GM19452 (cell line): ENCODE data around the gene GOLGA7B.

Experiments used
- ATAC-seq: cut with Tn5 transposase; IDR thresholded peaks from one replicate; pipeline ENCODE4 v1.9.1; 2021; ENCODE audit not compliant: unreplicated experiment

The GOLGA7B gene

DNA sequence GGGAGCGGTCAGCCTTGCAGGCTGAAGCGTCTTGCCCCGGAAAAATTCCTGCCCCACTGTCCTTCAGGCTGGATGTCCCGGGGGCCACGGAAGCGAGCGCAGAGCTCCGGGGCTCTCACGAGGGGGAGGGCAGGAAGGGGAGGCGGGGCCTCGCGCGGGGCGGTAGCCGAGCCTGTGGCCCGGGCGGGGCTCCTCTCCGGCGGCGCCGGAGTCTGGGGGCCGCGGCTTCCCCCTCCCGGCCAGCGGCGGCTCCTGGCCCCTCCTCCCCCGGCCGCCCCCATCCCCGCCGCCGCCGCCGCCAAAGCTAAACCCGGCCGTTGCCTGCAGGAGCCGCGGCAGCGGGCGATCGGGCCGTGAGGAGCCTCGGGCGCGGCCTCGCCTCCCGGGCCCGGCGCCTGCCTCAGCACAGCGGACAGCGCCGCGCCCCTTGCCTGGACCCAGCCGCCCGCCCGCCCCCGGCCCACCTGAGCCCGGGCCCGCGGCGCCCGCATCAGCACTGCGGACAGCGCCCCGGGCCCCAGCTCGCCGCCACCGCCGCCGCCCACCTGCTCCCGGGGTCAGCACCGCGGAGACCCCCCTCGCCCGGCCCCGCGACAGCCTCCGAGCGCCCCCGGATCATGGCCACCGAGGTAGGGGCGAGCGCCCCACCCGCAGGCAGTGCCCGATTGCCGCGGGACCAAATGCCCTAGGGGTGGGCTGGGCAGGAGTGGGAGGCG lies at the start of gene GOLGA7B:
GOLGA7B (plus strand) TSS at position 157 of the 716 bp plus-strand sequence; CDS start at position 618, 461 bp downstream.
- ATAC-seq: peak; percentile 72

DNA sequence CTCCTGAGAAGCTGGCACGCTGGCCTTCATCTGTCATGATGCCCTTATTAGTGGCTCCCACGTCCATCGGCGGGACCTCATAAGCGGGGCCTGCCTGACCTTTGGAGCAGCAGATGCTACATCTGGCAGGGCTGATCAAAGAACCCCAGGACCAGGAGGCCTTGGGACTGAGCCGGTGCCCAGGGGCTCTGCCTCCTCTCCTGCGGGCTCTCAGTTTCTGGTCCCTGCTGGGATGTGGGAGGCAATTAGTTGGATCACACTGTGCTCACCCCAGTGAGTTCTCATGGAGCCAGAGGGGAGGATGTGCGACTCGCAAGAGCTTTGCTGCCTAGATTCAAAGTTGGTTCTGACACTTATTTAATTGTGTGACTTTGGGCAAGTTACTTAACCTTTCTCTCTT lies 49.2 kb upstream of the GOLGA7B start:
- no peak for ATAC-seq

DNA sequence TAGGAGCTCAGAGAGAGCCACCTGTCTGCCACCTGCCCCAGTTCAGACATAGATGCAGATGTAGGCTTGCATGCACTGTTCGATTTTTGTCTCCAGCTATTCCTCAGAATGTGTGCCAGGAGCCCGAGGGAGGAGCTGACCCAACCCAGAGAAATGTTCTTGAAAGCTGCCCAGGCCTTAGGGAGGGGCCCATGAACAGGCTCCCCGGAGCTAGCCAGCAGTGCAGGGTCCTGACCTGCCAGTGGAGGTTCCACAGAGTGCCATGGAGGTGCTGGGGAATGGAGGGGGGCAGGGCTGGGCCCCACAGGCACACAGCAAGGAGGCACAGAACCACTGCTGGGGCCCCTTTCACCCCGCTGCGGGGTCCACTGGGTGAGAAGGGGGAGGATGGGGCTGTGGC lies 48.2 kb upstream of the GOLGA7B start:
- no peak for ATAC-seq

DNA sequence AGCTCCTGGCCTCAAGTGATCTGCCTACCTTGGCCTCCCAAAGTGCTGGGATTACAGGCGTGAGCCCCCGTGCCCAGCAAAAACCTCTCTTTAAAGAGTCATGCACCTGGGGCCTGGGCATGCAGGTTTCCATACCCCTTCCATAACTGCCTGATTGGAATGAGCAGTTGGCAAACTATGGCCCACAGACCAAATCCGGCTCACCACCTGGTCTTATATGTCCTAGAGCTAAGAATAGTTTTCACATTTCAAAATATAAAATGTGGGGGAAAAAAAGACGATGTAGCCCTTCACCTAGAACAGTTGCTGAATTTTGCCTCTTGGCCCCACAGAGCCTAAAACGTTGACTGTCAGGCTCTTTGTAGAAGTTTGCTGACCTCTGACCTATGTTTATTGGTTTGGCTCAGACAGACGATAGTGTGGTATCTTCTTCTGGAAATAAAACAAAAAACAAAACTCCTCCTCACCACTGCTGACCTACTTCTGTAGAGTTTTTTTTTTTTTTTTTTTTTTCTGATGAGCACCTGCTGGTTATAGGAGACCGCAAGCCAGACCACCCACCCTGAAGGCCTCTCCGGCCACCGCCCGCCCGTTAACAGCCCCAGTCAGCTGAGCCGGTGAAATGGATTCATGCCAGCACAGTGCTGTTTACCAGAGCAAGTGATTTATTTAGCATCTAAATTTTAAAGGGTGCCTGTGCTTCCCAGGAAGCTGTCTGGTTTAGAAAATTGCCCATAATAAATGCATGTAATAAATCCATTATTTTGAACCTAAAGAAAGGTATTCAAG lies 44.4 kb upstream of the GOLGA7B start:
- no peak for ATAC-seq

DNA sequence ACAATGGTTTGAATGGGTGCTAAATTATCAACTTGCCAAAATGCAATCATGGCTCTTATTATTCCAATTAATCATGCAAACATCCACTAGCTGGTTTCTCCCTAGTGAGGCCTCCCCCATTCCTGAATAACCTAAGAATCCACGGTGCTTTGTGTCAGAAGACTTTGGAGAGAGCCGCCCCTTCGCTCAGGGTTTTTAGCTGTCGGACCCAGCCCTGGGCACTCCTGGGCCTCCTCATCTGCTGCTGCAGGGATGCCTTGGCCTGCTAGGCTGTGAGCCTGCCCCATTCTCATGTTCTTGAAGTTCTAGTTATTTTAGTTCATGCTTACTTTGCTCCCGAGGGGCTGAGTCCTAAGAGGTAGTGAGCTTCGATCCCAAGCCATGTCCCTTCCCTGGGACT lies 43.7 kb upstream of the GOLGA7B start:
- ATAC-seq: no peak

DNA sequence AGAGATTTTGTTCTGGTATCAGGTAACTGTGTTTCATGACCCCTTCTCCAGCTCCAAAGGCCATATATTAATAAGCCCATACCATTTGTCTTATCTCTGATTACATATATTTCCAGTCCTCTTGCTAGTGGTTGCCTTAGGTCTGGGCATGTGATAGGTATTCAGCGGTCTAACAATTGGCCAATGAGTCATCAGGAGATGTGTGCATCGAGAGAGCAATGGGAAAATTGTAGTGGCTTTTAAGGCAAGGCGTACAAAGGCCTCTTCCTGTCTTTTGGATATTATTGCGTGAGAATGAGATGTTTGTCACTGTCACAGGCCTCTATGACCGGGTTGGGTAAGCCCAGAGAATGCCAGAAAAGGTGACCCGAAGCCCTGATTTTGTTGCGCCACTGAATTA lies 39.2 kb upstream of the GOLGA7B start:
- no peak for ATAC-seq

DNA sequence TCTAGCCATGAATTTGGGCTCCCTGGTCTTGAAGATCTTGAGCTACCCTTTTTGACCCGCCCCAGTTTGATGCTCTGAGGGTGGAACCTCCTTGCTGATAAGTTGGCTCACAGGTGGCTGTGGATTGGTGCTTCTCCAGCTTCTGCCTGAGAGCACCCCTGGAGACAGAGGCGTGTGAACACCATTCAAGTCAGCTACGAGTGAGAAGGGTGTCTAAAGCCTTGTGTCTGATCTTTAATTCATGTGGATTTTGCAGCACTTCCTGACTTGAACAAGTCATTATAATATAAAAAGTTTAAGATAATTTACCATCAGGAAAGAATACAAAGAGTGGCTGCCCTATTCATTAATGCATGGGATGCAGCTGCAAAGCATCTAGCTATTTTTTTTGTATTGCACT lies 37.7 kb upstream of the GOLGA7B start:
- no peak for ATAC-seq

DNA sequence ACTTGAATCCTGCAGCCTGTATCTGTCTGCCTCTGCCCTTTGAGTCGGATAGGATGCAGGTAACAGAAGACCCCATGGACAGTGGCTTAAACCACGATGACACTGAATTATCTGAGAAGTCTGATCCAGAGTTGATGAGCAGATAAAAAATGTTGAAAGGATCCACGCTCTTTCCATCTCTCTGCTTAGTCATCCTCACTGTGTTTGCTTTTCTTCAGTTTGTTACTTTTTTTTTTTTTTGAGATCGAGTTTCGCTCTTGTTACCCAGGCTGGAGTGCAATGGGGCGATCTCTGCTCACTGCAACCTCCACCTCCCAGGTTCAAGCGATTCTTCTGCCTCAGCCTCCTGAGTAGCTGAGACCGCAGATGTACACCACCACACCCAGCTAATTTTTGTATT lies 36.9 kb upstream of the GOLGA7B start:
- no peak for ATAC-seq

DNA sequence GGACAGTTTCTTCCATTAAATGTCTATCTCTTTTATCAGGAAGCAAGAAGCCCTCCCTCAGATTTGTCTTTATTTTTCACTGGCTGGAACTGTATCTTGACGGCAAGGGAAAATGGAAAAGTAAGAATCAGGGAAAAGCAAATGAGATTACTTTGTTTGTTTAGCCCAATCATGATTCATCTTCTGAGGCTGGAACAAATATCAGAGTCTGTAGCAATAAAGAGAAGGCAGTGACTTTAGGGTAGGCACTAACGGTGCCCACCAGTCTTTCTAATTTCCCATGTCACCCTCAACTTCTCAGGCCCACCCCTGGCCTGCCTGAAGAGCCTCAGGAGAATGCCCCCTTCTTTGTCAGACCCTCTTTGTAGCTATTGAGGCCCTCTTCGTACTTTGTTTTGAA lies 36.3 kb upstream of the GOLGA7B start:
- ATAC-seq: no peak

DNA sequence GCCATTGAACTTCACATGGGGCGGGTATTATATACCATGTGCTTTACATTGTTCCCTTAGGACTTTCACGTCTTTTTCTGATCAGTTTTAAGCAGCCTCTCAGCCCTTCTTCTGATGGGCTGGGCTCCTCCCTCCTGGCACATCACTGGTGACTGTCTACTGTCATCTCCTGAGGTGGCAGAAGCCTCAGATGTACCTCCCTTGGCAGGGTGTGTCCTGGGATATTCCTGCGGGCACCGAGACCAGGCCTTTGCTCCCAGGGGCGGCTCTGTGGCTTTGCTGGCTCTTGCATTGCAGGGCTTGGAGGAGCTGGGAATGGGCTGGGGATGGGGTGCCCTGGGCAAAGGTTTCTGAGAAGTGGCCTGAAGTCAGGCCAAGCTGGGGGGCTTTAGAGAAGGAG lies 34.6 kb upstream of the GOLGA7B start:
- no peak for ATAC-seq

DNA sequence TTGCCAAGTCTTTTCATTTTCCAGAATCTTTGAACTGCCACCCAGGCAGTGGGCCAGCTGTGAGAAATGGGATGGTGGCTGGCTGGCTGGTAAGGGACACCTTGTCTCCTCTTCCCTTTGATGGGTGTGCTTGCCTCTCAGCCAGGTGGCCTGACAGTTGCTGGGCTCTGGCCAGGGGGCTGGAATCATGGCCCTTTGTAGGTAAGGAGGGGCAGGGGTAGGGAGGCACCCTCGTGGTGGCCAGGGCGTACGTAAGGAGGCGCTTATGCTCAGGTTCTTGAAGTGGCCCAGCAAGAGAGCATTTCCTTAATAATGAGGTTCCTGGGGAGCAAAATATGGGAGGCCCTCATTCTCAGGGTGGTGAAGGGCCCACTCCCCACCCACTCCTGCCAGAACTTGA lies 33.0 kb upstream of the GOLGA7B start:
- ATAC-seq: no peak

DNA sequence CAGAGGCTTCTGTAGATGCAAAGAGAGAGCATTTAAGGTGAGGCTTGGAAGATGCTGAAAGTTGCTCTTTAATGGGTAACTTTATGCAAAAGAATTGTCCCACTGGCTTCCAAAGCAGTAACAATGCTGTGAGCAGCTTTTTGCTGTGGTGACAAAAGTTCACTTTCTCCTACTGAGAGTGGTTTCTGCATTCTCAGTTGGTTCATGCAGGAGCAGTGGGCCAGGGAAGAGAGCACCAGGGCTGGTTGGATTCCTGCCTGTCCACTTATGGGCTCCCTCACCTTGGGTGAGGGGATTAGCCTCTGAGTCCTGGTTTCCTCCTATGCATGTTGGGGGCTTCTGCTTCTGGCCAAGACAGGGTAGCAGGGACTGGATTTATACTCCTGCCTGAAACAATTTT lies 31.1 kb upstream of the GOLGA7B start:
- ATAC-seq: no peak

DNA sequence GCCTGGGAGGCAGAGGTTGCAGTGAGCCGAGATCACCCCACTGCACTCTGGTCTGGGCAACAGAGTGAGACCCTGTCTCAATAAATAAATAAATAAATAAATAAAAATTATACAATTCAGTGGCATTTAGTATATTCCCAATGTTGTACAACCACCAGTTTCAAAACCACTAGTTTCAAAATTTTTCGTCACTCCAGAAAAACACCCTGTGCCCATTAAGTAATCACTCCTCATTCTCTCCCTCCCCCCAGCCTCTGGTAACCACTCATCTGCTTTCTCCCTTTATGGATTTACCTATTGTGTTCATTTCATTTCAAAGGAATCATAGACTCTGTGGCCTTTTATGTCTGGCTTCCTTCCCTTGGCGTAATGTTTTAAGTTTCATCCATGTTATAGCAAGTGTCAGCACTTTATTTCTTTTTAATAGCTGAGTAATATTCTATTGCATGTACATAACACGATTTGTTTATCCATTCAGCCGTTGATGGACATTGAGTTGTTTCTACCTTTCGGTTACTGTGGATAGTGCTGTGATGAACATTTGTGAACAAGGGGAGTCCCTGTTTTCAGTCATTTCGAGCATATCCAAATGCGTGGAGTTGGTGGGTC lies 29.4 kb upstream of the GOLGA7B start:
- ATAC-seq: no peak

DNA sequence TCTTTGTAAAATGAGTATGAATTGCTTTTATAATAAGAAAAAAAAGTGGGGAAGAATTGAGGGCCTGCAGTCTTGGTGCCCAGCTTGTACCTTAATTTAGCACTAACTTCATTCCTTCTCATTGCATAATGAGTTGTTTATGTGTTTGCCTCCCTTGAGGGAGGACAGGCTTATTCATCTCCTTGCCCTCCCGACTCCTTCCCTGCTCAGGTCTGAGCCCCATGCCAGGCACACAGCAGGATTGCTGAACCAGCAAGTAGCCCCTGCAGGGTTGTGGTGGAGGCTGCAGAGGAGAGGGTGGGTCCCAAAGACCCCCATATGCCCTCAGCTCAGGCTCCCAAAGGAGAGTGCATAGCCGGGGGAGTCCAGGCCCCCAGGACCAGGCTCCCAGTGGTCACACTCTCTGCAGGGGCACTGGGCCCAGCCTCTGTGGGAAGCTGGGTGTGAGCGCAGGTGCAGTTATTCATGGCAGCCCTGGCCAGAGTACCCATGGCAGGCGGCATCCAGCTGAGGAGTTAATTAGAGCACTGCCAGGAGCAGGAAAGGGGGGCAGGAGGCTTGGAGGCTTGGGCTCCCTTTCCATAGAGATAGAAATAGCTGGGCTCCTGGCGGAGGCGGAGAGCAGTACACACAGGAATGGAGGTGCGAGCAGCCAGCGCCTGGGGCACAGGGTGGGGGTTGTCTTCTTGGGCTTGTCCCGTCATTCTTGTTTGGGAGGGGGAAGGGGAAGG lies 28.2 kb upstream of the GOLGA7B start:
- no peak for ATAC-seq

DNA sequence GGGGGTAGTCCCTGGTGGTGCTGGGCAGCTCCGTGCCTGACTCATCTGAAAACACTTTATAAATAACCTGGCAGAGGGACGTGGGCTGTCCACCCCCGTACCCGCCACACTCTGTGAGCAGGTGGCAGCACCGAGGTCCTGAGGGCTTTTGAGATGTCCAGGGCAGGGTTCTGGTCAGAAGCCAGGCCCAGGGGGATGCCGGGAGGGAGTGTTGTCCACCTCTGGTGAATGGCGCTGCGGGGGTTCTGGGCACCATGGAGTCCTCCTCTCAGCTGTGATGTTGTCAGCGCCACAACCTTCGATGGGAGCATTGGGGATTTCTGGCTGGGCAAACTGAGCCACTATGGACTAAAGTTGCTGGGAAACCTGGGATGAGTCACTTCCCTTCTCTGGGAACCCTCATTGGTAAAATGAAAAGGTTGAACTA lies 27.4 kb upstream of the GOLGA7B start:
- ATAC-seq: no peak

DNA sequence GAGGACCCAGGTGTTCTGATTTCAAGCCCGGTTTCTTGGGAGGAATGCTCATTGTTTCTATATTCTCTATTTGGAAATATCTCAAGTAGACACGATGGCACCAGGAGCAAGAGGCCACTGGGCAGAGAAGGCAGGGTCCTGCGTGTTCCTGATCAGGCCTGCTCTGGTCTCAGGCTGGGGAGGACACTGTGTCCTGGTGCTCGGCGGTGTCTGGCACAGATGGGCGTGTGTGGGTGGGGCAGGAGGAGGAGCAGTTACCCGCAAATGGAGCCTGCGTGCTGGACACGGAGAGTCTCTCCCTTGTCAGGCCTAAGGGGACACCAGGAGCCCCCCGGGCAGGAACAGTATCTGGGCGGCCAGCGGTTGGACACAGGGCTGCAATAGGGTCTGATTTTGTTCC lies 25.9 kb upstream of the GOLGA7B start:
- ATAC-seq: no peak

DNA sequence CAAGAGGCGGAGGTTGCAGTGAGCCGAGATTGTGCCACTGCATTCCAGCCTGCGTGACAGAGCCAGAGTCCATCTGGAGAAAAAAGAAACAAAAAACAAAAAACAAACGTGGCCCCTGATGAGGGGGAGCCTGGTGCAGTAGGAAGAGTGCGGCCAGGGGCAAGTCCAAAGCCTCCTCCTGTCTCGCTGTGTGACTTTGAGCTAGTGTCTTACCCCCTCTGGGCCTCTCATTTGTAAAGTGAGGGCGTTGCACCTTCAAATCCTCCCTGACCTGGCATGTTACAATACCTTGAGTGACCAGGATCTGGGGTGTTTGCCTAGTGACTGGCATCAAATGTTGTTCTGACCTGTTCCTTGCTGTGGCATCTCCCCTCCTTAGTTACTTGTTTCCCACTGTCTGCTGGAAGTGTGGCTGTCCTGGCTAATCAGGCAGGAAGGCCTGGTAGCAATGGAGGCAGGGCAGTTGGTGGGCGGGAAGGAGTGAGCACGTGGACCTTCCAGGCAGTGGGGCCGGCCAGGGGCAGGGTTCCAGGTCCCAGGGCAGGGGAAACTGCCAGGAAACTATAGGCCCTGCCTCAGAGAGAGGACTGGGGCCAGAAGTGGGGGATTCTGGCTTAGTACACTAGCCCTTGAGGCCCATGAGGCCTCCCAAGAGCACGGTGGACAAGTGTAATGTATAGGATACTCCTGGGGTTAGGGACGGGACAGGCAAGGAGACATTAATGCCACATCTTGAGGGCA lies 24.5 kb upstream of the GOLGA7B start:
- ATAC-seq: no peak

DNA sequence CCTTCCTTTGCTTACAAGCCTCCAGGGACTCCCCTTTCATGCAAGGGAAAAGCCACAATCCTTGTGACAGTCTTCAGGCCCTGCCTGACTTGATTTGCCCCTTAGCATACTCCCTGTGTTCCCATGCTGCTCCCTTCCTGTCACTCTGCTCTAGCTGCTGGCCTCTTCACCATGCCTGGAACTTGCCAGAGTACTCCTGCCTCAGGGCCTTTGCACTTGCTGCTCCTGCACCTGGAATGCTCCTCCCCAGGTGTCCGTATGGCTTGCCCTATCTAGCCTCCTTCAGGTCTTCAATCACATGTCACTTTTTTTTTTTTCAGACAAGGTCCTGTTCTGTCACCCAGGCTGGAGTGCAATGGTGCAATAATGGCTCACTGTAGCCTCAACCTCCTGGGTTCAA lies 22.8 kb upstream of the GOLGA7B start:
- ATAC-seq: no peak

DNA sequence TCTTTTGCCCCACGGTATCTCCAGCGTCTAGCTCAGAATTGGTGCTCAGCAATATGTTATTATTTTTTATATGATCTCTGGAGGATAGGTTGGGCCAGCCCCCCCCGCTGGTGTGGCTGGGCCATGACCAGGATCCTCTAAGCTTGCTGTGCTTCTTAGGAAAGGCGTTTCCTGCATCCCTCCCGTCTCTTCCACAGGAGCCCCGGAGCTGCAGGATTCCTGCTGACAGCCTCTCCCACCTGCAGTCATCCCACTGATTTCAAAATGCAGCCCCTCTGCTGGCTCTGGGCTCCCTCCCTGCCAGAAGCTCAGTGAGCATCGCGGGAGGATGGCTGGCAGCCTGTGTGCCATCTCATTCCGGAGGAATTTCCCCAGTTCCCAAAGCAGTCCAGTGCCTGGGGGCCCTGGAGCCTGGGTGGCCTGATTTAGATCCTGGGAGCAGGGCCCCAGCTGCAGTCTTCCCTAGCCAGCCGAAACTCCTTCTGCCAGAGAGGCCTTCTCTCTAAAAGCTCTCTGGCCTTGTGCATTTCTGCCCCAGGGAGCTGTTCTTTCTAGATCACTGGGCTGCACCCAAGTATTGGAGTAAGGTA lies 21.8 kb upstream of the GOLGA7B start:
- ATAC-seq: no peak

DNA sequence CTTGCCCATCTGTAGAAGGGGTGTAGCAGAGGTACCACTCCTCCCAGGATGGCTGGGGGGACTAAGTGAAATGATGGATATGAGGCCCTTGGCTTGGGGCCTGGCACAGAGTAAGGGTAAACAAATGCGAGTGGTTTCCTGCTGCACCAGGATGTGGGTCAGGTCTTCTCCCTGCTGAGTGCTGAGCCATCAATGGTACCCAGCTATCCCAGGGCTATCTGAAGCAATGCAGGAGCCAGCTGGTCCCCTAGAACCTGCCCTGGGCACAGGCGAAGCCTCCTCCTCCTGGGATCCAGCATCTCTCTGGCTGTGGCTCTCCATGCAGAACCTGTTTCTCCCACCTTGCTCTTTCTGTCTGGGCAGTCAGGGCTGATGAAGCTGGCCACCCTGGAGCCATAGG lies 20.9 kb upstream of the GOLGA7B start:
- no peak for ATAC-seq
